Effector memory CD4-positive, alpha-beta T cell (primary cell): Measurements from ENCODE around the gene BACH2.

ENCODE experiments used
- DNase-seq, 3 donors: peaks; one replicate each; pipeline ENCODE4 v3.0.0-alpha.2; 2020
- H3K27ac ChIP-seq: 2 replicates; pipeline ENCODE4 v1.7.0; 2013; ENCODE audit warnings: mild to moderate bottlenecking, low read length, moderate library complexity; ENCODE audit not compliant: insufficient read depth, poor library complexity, severe bottlenecking
- H3K27me3 ChIP-seq: replicated peaks from 2 replicates; pipeline ENCODE4 v1.7.0; 2013; ENCODE audit warnings: mild to moderate bottlenecking, low read length; ENCODE audit not compliant: insufficient read depth, control insufficient read depth, poor library complexity, severe bottlenecking
- H3K36me3 ChIP-seq: 2 replicates; pipeline ENCODE4 v1.7.0; 2013; ENCODE audit warnings: mild to moderate bottlenecking, low read length, moderate library complexity; ENCODE audit not compliant: control insufficient read depth, insufficient read depth
- H3K4me1 ChIP-seq: 2 replicates; pipeline ENCODE4 v1.7.0; 2013; ENCODE audit warnings: low read length, mild to moderate bottlenecking; ENCODE audit not compliant: control insufficient read depth, insufficient read depth, poor library complexity, severe bottlenecking
- H3K4me3 ChIP-seq: 2 replicates; pipeline ENCODE4 v1.7.0; 2013; ENCODE audit warnings: low read length, low read depth, mild to moderate bottlenecking; ENCODE audit not compliant: insufficient read depth, poor library complexity, severe bottlenecking
- H3K9me3 ChIP-seq: 2 replicates; pipeline ENCODE4 v1.7.0; 2013; ENCODE audit warnings: mild to moderate bottlenecking, low read length, moderate library complexity; ENCODE audit not compliant: control insufficient read depth

Gene BACH2

GRCh38 chr6:90098001-90098531 lies 198.6 kb downstream of the BACH2 start:
- H3K9me3 ChIP-seq: no peaks in the 10 kb centered on the region
- no peaks in the 10 kb centered on the region for H3K36me3 ChIP-seq
- H3K27ac ChIP-seq: no peak overlapping the region
- H3K4me1 ChIP-seq: peaks cover 6% of the 10 kb centered on the region
- H3K27me3 ChIP-seq: no peaks in the 10 kb centered on the region
- H3K4me3 ChIP-seq: no peak overlapping the region
- DNase-seq: no peak

GRCh38 chr6:90097356-90097755 lies 199.3 kb downstream of the BACH2 start:
- Histone ChIP-seq H3K4me1 (peaks cover 5% of the 10 kb centered on the region), H3K9me3 (no peaks in the 10 kb centered on the region), H3K27me3 (no peaks in the 10 kb centered on the region), H3K27ac (no peak overlapping the region), H3K36me3 (no peaks in the 10 kb centered on the region), H3K4me3 (no peak overlapping the region)
- no peak for DNase-seq

DNA sequence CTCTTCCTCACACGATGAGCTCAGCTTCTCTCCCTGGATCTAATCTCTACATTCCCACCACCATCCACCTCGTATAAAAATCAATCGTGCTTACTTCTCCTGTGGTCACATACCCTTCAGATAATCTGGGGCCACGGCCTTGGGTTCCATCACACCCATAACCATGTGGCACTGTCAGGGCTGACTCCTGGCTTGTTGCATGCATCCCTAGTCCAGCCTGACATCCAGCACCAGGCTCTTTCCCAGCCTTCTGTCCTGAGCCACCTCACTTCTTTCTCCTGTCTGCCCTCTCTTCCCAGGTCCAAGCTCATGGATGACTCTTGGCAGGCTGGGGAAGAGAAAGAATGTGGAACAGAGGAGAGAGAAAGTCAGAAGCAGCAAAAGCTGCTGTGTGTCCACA lies 199.8 kb downstream of the BACH2 start:
- H3K27ac ChIP-seq: no peak overlapping the region
- no peak overlapping the region for H3K4me3 ChIP-seq
- no peaks in the 10 kb centered on the region for H3K36me3 ChIP-seq
- H3K27me3 ChIP-seq: no peaks in the 10 kb centered on the region
- no peaks in the 10 kb centered on the region for H3K9me3 ChIP-seq
- no peak for DNase-seq
- peaks cover 5% of the 10 kb centered on the region for H3K4me1 ChIP-seq

DNA sequence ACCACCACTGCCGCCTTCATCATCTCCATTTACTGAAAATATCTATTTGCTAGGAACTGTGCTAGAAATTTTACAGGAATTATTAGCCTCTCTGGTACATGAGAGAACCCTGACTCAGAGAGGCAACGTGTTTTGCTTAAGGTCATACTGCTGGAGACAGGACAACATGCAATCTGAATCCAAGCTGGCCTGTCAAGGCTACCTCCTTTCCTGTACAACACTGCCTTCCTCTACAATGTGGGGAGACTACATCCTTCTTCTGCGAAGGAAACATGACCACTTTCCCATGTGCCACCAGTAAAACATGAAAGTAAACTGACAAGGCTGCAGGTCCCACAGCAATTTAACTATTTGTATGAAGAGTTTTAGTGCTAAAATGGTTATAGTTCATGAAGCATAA lies 200.9 kb downstream of the BACH2 start:
- Histone ChIP-seq H3K4me3 (no peak overlapping the region), H3K9me3 (no peaks in the 10 kb centered on the region), H3K36me3 (no peaks in the 10 kb centered on the region), H3K27me3 (no peaks in the 10 kb centered on the region), H3K27ac (no peak overlapping the region), H3K4me1 (peaks cover 5% of the 10 kb centered on the region)
- no peak for DNase-seq

DNA sequence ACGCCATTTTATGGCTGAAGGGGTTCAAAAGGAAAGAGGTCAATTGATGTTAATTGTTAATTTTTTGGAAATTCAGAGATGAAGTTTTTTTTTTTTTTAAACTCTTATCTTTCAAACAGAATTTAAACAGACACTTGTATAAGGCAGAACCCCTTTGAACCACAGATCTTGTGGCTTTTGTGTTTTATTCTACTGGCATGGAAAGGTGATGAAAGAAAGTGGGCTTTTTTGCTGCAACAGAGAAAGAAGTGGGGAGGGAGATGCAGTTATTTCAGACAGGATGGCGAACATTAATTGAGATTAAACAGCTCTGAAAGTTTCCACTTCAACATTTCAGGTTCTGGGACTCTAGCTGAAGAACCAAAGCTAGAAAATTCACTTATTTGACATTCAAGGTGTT lies 201.5 kb downstream of the BACH2 start:
- Histone ChIP-seq H3K9me3 (no peaks in the 10 kb centered on the region), H3K27me3 (no peaks in the 10 kb centered on the region), H3K27ac (no peak overlapping the region), H3K4me3 (no peak overlapping the region), H3K4me1 (peaks cover 5% of the 10 kb centered on the region), H3K36me3 (no peaks in the 10 kb centered on the region)
- no peak for DNase-seq

DNA sequence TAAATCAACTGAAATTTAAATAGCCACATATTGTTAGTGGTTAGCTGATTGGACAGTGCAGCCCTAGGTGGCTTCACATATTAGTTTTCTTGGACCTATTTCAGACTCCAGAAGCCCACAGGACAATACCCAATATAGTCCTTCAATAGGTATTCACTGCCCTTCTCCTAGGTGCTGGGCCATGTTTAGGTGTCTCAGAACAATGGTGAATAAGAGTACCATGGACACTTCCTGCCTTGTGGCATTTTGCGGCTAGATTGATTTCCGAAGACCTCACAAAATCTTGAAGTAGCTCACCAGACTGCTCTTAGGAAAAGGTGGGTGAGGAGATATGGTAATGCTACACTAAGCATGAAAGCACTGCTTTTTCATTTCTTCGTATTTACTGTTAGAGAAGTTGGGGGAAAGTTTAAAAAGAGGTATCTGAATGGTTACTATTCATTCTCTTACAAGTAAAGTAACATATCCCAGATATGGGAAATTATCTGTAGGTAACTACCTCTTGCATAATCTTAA lies 203.0 kb downstream of the BACH2 start:
- H3K27ac ChIP-seq: no peak overlapping the region
- no peaks in the 10 kb centered on the region for H3K36me3 ChIP-seq
- H3K4me3 ChIP-seq: no peak overlapping the region
- no peak for DNase-seq
- H3K27me3 ChIP-seq: no peaks in the 10 kb centered on the region
- no peaks in the 10 kb centered on the region for H3K9me3 ChIP-seq
- H3K4me1 ChIP-seq: peaks cover 5% of the 10 kb centered on the region

DNA sequence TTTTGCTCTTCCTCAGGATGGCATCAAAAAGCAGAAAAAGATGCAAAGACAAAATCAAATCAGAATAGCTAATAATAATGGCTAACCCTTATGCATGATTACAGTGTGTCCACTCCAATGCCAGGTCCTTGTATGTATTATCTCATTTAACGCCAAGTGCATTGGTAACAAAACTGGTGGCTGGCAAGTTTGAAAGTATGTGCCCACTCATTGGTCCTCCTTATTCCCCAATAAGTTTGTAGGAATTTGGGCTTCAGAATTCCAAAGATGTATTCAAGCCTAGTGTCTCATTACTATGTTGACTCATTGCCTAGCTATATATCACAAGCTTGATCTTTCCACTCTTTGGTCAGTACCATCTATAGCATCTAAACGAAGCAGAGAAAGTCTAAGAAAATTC lies 205.8 kb downstream of the BACH2 start:
- no peak for DNase-seq
- peaks cover 2% of the 10 kb centered on the region for H3K4me1 ChIP-seq
- no peaks in the 10 kb centered on the region for H3K9me3 ChIP-seq
- H3K36me3 ChIP-seq: no peaks in the 10 kb centered on the region
- no peaks in the 10 kb centered on the region for H3K27me3 ChIP-seq
- no peak overlapping the region for H3K4me3 ChIP-seq
- no peak overlapping the region for H3K27ac ChIP-seq

DNA sequence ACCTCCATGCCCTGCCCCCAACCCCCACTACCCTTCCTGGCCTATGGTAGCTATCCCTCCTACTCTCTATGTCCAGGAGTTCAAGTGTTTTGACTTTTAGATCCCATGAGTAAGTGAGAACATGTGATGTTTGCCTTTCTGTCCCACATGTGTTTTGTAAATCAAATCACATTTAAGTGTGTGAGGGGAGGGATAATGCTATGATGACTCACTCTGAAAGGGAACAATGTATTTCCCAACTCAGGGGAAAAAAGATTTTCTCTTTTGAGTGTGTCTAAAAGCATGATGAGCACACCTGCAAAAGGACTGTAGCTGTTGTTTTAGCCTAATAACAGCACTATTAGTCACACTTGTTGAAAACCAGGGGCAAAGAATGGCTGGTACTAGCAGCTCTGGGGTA lies 208.6 kb downstream of the BACH2 start:
- H3K4me3 ChIP-seq: no peak overlapping the region
- H3K36me3 ChIP-seq: no peaks in the 10 kb centered on the region
- H3K27me3 ChIP-seq: no peaks in the 10 kb centered on the region
- no peak for DNase-seq
- no peaks in the 10 kb centered on the region for H3K9me3 ChIP-seq
- peaks cover 10% of the 10 kb centered on the region for H3K4me1 ChIP-seq
- H3K27ac ChIP-seq: no peak overlapping the region

- Histone ChIP-seq H3K27ac (no peak overlapping the region), H3K4me1 (peaks cover 16% of the 10 kb centered on the region)
- no peak for DNase-seq
Observed at GRCh38 chr6:90087106-90087833, 209.4 kb downstream of the BACH2 start.

GRCh38 chr6:90086517-90086916 lies 210.1 kb downstream of the BACH2 start:
- Histone ChIP-seq H3K27me3 (no peaks in the 10 kb centered on the region), H3K36me3 (no peaks in the 10 kb centered on the region), H3K4me3 (no peak overlapping the region), H3K27ac (no peak overlapping the region), H3K9me3 (no peaks in the 10 kb centered on the region), H3K4me1 (peaks cover 22% of the 10 kb centered on the region)
- DNase-seq: no peak

More at GRCh38 chr6:90087106-90087833, 209.4 kb downstream of the BACH2 start:
- Histone ChIP-seq H3K4me3 (no peak overlapping the region), H3K36me3 (no peaks in the 10 kb centered on the region), H3K27me3 (no peaks in the 10 kb centered on the region), H3K9me3 (no peaks in the 10 kb centered on the region)
